Neuron (in vitro differentiated cells): ENCODE results near the gene ITGB2.

Experiments used
- H2AFZ ChIP-seq: one replicate; pipeline ENCODE4 v1.6.1; 2013; ENCODE audit warnings: low read depth, mild to moderate bottlenecking, inconsistent platforms, low read length, moderate library complexity
- H3K27me3 ChIP-seq: one replicate; pipeline ENCODE4 v1.6.1; 2013; ENCODE audit warnings: low read length; ENCODE audit not compliant: insufficient read depth
- H3K36me3 ChIP-seq: one replicate; pipeline ENCODE4 v1.6.1; 2013; ENCODE audit warnings: low read length; ENCODE audit not compliant: insufficient read depth
- H3K4me1 ChIP-seq: one replicate; pipeline ENCODE4 v1.6.1; 2013; ENCODE audit warnings: low read length; ENCODE audit not compliant: insufficient read depth
- H3K4me3 ChIP-seq: 2 replicates; pipeline ENCODE4 v1.5.1; 2013; ENCODE audit warnings: mild to moderate bottlenecking, low read length, moderate library complexity
- H3K9me3 ChIP-seq: one replicate; pipeline ENCODE4 v1.6.1; 2013; ENCODE audit warnings: low read length

ITGB2 gene

GRCh38 chr21:44866780-44867179 is 53.9 kb downstream of the ITGB2 start:
- Histone ChIP-seq H3K9me3 (no peaks in the 10 kb centered on the region), H2AFZ (no peak overlapping the region), H3K36me3 (peaks cover 40% of the 10 kb centered on the region), H3K27me3 (no peaks in the 10 kb centered on the region), H3K4me3 (no peak overlapping the region), H3K4me1 (peaks cover 44% of the 10 kb centered on the region)

- no peaks in the 10 kb centered on the region for H3K9me3 ChIP-seq
- H2AFZ ChIP-seq: no peak overlapping the region
- H3K36me3 ChIP-seq: peaks cover 48% of the 10 kb centered on the region
- H3K4me1 ChIP-seq: peaks cover 35% of the 10 kb centered on the region
- H3K4me3 ChIP-seq: no peak overlapping the region
- no peaks in the 10 kb centered on the region for H3K27me3 ChIP-seq
These were observed 55.0 kb downstream of the ITGB2 start for GRCh38 chr21:44865561-44866280.

- H3K4me3 ChIP-seq: no peak overlapping the region
- peaks cover 68% of the 10 kb centered on the region for H3K36me3 ChIP-seq
- H2AFZ ChIP-seq: no peak overlapping the region
- no peaks in the 10 kb centered on the region for H3K27me3 ChIP-seq
- peaks cover 13% of the 10 kb centered on the region for H3K4me1 ChIP-seq
- no peaks in the 10 kb centered on the region for H3K9me3 ChIP-seq
These were observed 57.6 kb downstream of the ITGB2 start for GRCh38 chr21:44862869-44863685.

- H3K4me3 ChIP-seq: no peak overlapping the region
- no peaks in the 10 kb centered on the region for H3K4me1 ChIP-seq
- H3K9me3 ChIP-seq: no peaks in the 10 kb centered on the region
- H2AFZ ChIP-seq: no peak overlapping the region
- no peaks in the 10 kb centered on the region for H3K27me3 ChIP-seq
- H3K36me3 ChIP-seq: peaks cover 87% of the 10 kb centered on the region
These were observed 61.9 kb downstream of the ITGB2 start for GRCh38 chr21:44858791-44859190.

GRCh38 chr21:44858291-44858690 is 62.4 kb downstream of the ITGB2 start:
- Histone ChIP-seq H3K27me3 (no peaks in the 10 kb centered on the region), H3K9me3 (no peaks in the 10 kb centered on the region), H3K4me1 (no peaks in the 10 kb centered on the region), H2AFZ (no peak overlapping the region), H3K4me3 (no peak overlapping the region), H3K36me3 (peaks cover 86% of the 10 kb centered on the region)

- Histone ChIP-seq H3K4me3 (no peak overlapping the region), H2AFZ (no peak overlapping the region), H3K9me3 (no peaks in the 10 kb centered on the region), H3K36me3 (peaks cover 86% of the 10 kb centered on the region), H3K4me1 (no peaks in the 10 kb centered on the region), H3K27me3 (no peaks in the 10 kb centered on the region)
These were observed 63.4 kb downstream of the ITGB2 start for GRCh38 chr21:44857127-44857892.

- H3K4me1 ChIP-seq: no peaks in the 10 kb centered on the region
These were observed 64.6 kb downstream of the ITGB2 start for GRCh38 chr21:44856131-44856530.

GRCh38 chr21:44855572-44855971 is 65.1 kb downstream of the ITGB2 start:
- Histone ChIP-seq H2AFZ (no peak overlapping the region), H3K36me3 (peaks cover 88% of the 10 kb centered on the region), H3K9me3 (no peaks in the 10 kb centered on the region), H3K4me1 (no peaks in the 10 kb centered on the region), H3K27me3 (no peaks in the 10 kb centered on the region), H3K4me3 (no peak overlapping the region)

More at GRCh38 chr21:44856131-44856530, 64.6 kb downstream of the ITGB2 start:
- no peak overlapping the region for H2AFZ ChIP-seq
- no peak overlapping the region for H3K4me3 ChIP-seq
- H3K36me3 ChIP-seq: peaks cover 85% of the 10 kb centered on the region
- H3K9me3 ChIP-seq: no peaks in the 10 kb centered on the region
- no peaks in the 10 kb centered on the region for H3K27me3 ChIP-seq

- Histone ChIP-seq H3K27me3 (no peaks in the 10 kb centered on the region), H3K4me3 (no peak overlapping the region), H2AFZ (no peak overlapping the region), H3K36me3 (peaks cover 92% of the 10 kb centered on the region), H3K9me3 (no peaks in the 10 kb centered on the region), H3K4me1 (no peaks in the 10 kb centered on the region)
These were observed 65.8 kb downstream of the ITGB2 start for GRCh38 chr21:44854664-44855446.

- H3K9me3 ChIP-seq: no peaks in the 10 kb centered on the region
- H3K4me3 ChIP-seq: no peak overlapping the region
- H2AFZ ChIP-seq: no peak overlapping the region
- no peaks in the 10 kb centered on the region for H3K4me1 ChIP-seq
- H3K27me3 ChIP-seq: no peaks in the 10 kb centered on the region
- peaks cover 93% of the 10 kb centered on the region for H3K36me3 ChIP-seq
These were observed 66.4 kb downstream of the ITGB2 start for GRCh38 chr21:44854391-44854663.

GRCh38 chr21:44853601-44854390 is 66.9 kb downstream of the ITGB2 start:
- no peak overlapping the region for H3K4me3 ChIP-seq
- H3K4me1 ChIP-seq: no peaks in the 10 kb centered on the region
- H3K36me3 ChIP-seq: peaks cover 93% of the 10 kb centered on the region
- peaks cover 2% of the 10 kb centered on the region for H3K9me3 ChIP-seq
- no peak overlapping the region for H2AFZ ChIP-seq
- no peaks in the 10 kb centered on the region for H3K27me3 ChIP-seq
